H1 (cell line): ENCODE results near the gene ME3. TPM values are rescaled to one million over a fixed set of nuclear protein-coding genes. Genes with fewer than 3 reads are reported as not detected.

Experiments
- CTCF ChIA-PET: fragments of 300-600 bp; sonication (Branson Sonifier 250); formaldehyde crosslinking; loops from one replicate; lab custom pipeline; 2021; ENCODE audit not compliant: partially characterized antibody; lab: Charles Lee
- POLR2A ChIA-PET: fragments of 300-600 bp; sonication (Branson Sonifier 250); formaldehyde crosslinking; loops from one replicate; lab custom pipeline; 2021; ENCODE audit warnings: inconsistent platforms; ENCODE audit not compliant: partially characterized antibody; lab: Charles Lee
- DNase-seq, 2 experiments: peaks; one replicate each; pipeline versions ENCODE4 v3.0.0 to v3.0.0-alpha.2; 2010 to 2022; ENCODE audit warnings: low spot score in 2 of 2, low read depth in 1 of 2, mixed read lengths in 1 of 2
- FAIRE-seq: peaks from 2 replicates; lab custom pipeline; 2011; peaks lifted over from hg19 to GRCh38; lab: Jason Lieb, UNC
- H2AFZ ChIP-seq: 2 replicates; pipeline ENCODE4 v1.8.1; 2012; ENCODE audit warnings: low read length, inconsistent platforms
- H2AK5ac ChIP-seq: 2 replicates; pipeline ENCODE4 v1.6.1; 2013; ENCODE audit warnings: low read depth, low read length
- H2BK120ac ChIP-seq: replicated peaks from 2 replicates; pipeline ENCODE3; 2013; ENCODE audit warnings: low read depth, low read length, inconsistent platforms
- H2BK12ac ChIP-seq: 2 replicates; pipeline ENCODE4 v1.6.1; 2013; ENCODE audit warnings: low read depth, low read length
- H2BK15ac ChIP-seq: 2 replicates; pipeline ENCODE4 v1.6.1; 2013; ENCODE audit warnings: low read length
- H2BK20ac ChIP-seq: 2 replicates; pipeline ENCODE4 v1.6.1; 2013; ENCODE audit warnings: low read length
- H2BK5ac ChIP-seq: 2 replicates; pipeline ENCODE4 v1.6.1; 2013; ENCODE audit warnings: low read depth, low read length
- H3K14ac ChIP-seq: 2 replicates; pipeline ENCODE4 v1.6.1; 2013; ENCODE audit warnings: inconsistent platforms; ENCODE audit not compliant: insufficient read length
- H3K18ac ChIP-seq: 2 replicates; pipeline ENCODE4 v1.6.1; 2013; ENCODE audit warnings: low read length; ENCODE audit errors: extremely low read depth
- H3K23ac ChIP-seq: 2 replicates; pipeline ENCODE4 v1.6.1; 2013; ENCODE audit warnings: inconsistent platforms; ENCODE audit not compliant: insufficient read length
- H3K23me2 ChIP-seq: 2 replicates; pipeline ENCODE4 v1.6.1; 2013; ENCODE audit warnings: low read depth, low read length
- H3K27ac ChIP-seq: 2 replicates; pipeline ENCODE4 v1.6.1; 2011; ENCODE audit warnings: low read depth, low read length, inconsistent platforms
- H3K27me3 ChIP-seq, 4 experiments: replicated peaks in 1 of 4; 1 replicate in 1 of 4; 2 replicates in 3 of 4; pipeline versions ENCODE4 v1.6.1 to v1.8.1; 2011 to 2013; ENCODE audit warnings: low read length in 3 of 4, mild to moderate bottlenecking in 3 of 4, inconsistent platforms in 2 of 4, mixed read lengths in 2 of 4, moderate library complexity in 1 of 4; ENCODE audit not compliant: control insufficient read depth in 3 of 4, insufficient read depth in 3 of 4; ENCODE audit errors: extremely low read depth in 1 of 4
- H3K36me3 ChIP-seq, 4 experiments: 2 replicates each; pipeline versions ENCODE4 v1.6.1 to v1.8.1; 2011 to 2013; ENCODE audit warnings: mild to moderate bottlenecking in 4 of 4, low read length in 3 of 4, moderate library complexity in 2 of 4, control low read depth in 1 of 4, inconsistent platforms in 1 of 4; ENCODE audit not compliant: insufficient read depth in 4 of 4, control insufficient read depth in 2 of 4
- H3K4ac ChIP-seq: replicated peaks from 2 replicates; pipeline ENCODE3; 2013; ENCODE audit warnings: low read length, low read depth, mixed read lengths, inconsistent platforms; ENCODE audit not compliant: insufficient read length
- H3K4me1 ChIP-seq, 4 experiments: replicated peaks in 1 of 4; 1 replicate in 1 of 4; 2 replicates in 3 of 4; pipeline versions ENCODE4 v1.6.1 to v1.8.1; 2011 to 2013; ENCODE audit warnings: low read length in 3 of 4, inconsistent platforms in 2 of 4, mixed read lengths in 1 of 4; ENCODE audit not compliant: insufficient read depth in 4 of 4, control insufficient read depth in 3 of 4
- H3K4me2 ChIP-seq, 2 experiments: 2 replicates each; pipeline versions ENCODE4 v1.6.1 to v1.8.1; 2011 to 2013; ENCODE audit warnings: low read depth in 2 of 2, low read length in 2 of 2, control low read depth in 1 of 2, inconsistent platforms in 1 of 2, mild to moderate bottlenecking in 1 of 2; ENCODE audit not compliant: insufficient read depth in 1 of 2
- H3K4me3 ChIP-seq, 4 experiments: fragments of 200-600, 300-600 bp in 1 of 4; sonication (generic), shearing (Covaris generic), sonication (Bioruptor Twin) in 1 of 4; 2 replicates each; pipeline versions ENCODE4 v1.5.1 to v1.8.1; 2011 to 2016; ENCODE audit warnings: low read length in 4 of 4, low read depth in 3 of 4, control low read depth in 2 of 4, inconsistent platforms in 2 of 4, mild to moderate bottlenecking in 2 of 4, mixed read lengths in 1 of 4, moderate library complexity in 1 of 4; ENCODE audit not compliant: insufficient read depth in 2 of 4; ENCODE audit errors: extremely low read depth in 1 of 4
- H3K56ac ChIP-seq: replicated peaks from 2 replicates; pipeline ENCODE3; 2013; ENCODE audit warnings: low read depth, mild to moderate bottlenecking, mixed read lengths, low read length, inconsistent platforms; ENCODE audit not compliant: insufficient read length
- H3K79me1 ChIP-seq: 2 replicates; pipeline ENCODE4 v1.6.1; 2013; ENCODE audit warnings: low read depth, low read length, control low read depth
- H3K79me2 ChIP-seq, 2 experiments: 2 replicates each; pipeline versions ENCODE4 v1.6.1 to v1.8.1; 2012 to 2013; ENCODE audit warnings: low read length in 2 of 2, mild to moderate bottlenecking in 2 of 2, inconsistent platforms in 1 of 2; ENCODE audit not compliant: insufficient read depth in 2 of 2, control insufficient read depth in 1 of 2
- H3K9ac ChIP-seq, 4 experiments: replicated peaks in 1 of 4; 1 replicate in 1 of 4; 2 replicates in 3 of 4; pipeline versions ENCODE4 v1.6.1 to v1.8.1; 2011 to 2013; ENCODE audit warnings: low read depth in 3 of 4, low read length in 3 of 4, control low read depth in 2 of 4, mild to moderate bottlenecking in 2 of 4, moderate library complexity in 2 of 4, inconsistent platforms in 1 of 4; ENCODE audit errors: extremely low read depth in 1 of 4
- H3K9me3 ChIP-seq, 2 experiments: 2 replicates each; pipeline versions ENCODE4 v1.6.1 to v1.8.1; 2012 to 2013; ENCODE audit warnings: mild to moderate bottlenecking in 2 of 2, moderate library complexity in 2 of 2, control low read depth in 1 of 2, inconsistent platforms in 1 of 2, low read depth in 1 of 2, low read length in 1 of 2, mixed read lengths in 1 of 2; ENCODE audit not compliant: insufficient read depth in 2 of 2
- H4K20me1 ChIP-seq, 2 experiments: replicated peaks in 1 of 2; 2 replicates each; pipeline versions ENCODE3 to v1.8.1; 2011 to 2013; ENCODE audit warnings: inconsistent platforms in 2 of 2, low read length in 2 of 2, mild to moderate bottlenecking in 1 of 2; ENCODE audit not compliant: insufficient read depth in 2 of 2, control insufficient read depth in 1 of 2
- H4K5ac ChIP-seq: 2 replicates; pipeline ENCODE4 v1.6.1; 2013; ENCODE audit warnings: low read length, low read depth, mixed read lengths, inconsistent platforms; ENCODE audit not compliant: insufficient read length
- H4K8ac ChIP-seq: 2 replicates; pipeline ENCODE4 v1.8.0; 2013; ENCODE audit warnings: mild to moderate bottlenecking, moderate library complexity, low read length, inconsistent platforms; ENCODE audit not compliant: insufficient read depth; ENCODE audit errors: extremely low read depth
- H4K91ac ChIP-seq: replicated peaks from 2 replicates; pipeline ENCODE3; 2013; ENCODE audit warnings: low read length, mixed read lengths, inconsistent platforms; ENCODE audit not compliant: insufficient read length
- ASH2L ChIP-seq: fragments of 200-600, 300-600 bp; sonication (generic); IDR thresholded peaks from one replicate; pipeline ENCODE4 v1.7.1; 2017; ENCODE audit warnings: low read length
- BRCA1 ChIP-seq: IDR thresholded peaks from 2 replicates; pipeline ENCODE4 v1.6.1; 2012; ENCODE audit warnings: low read depth, low read length, improper control_type of control experiment
- CBX8 ChIP-seq: fragments of 300-800, 300-1000 bp; sonication (generic); IDR thresholded peaks from 2 replicates; pipeline ENCODE4 v1.7.1; 2016; ENCODE audit warnings: low read depth, low read length, borderline replicate concordance
- FOSL1 ChIP-seq: IDR thresholded peaks from 2 replicates; pipeline ENCODE4 v1.6.1; 2011; ENCODE audit warnings: mild to moderate bottlenecking, low read depth, low read length, moderate library complexity; ENCODE audit not compliant: insufficient read depth
- KDM1A ChIP-seq: fragments of 200-600, 300-600 bp; sonication (generic); IDR thresholded peaks from 2 replicates; pipeline ENCODE4 v1.7.1; 2016; ENCODE audit warnings: mild to moderate bottlenecking, low read length, borderline replicate concordance
- POLR2AphosphoS5 ChIP-seq: IDR thresholded peaks from 2 replicates; pipeline ENCODE4 v1.6.1; 2011; ENCODE audit warnings: low read depth, low read length
- RNF2 ChIP-seq: fragments of 200-900, 300-1000 bp; sonication (generic); IDR thresholded peaks from 2 replicates; pipeline ENCODE4 v1.7.1; 2016; ENCODE audit warnings: borderline replicate concordance, low read depth, mild to moderate bottlenecking, antibody characterized with exemption, low read length; ENCODE audit not compliant: poor library complexity, severe bottlenecking; ENCODE audit errors: missing control alignments
- SIN3A ChIP-seq, 2 experiments: IDR thresholded peaks in 1 of 2; conservative IDR thresholded peaks in 1 of 2; 2 replicates each; pipeline ENCODE4 v1.6.1; 2011 to 2012; ENCODE audit warnings: low read length in 2 of 2, improper control_type of control experiment in 1 of 2, low read depth in 1 of 2, mild to moderate bottlenecking in 1 of 2
- SRF ChIP-seq: IDR thresholded peaks from 2 replicates; pipeline ENCODE4 v1.6.1; 2011; ENCODE audit warnings: mild to moderate bottlenecking, low read depth, low read length, moderate library complexity
- TBP ChIP-seq: IDR thresholded peaks from 2 replicates; pipeline ENCODE4 v1.6.1; 2011; ENCODE audit warnings: low read depth, low read length, improper control_type of control experiment
- TCF12 ChIP-seq: IDR thresholded peaks from 2 replicates; pipeline ENCODE4 v1.6.1; 2011; ENCODE audit warnings: low read depth, mild to moderate bottlenecking, low read length
- TEAD4 ChIP-seq: IDR thresholded peaks from 2 replicates; pipeline ENCODE4 v1.6.1; 2012; ENCODE audit warnings: low read depth, low read length, inconsistent platforms, mixed read lengths
- USF2 ChIP-seq: IDR thresholded peaks from 2 replicates; pipeline ENCODE4 v1.6.1; 2011; ENCODE audit warnings: low read length, improper control_type of control experiment
- WGBS, 2 experiments: shearing (Covaris generic) in 1 of 2; methylation state at CpG; one replicate each; pipeline versions ENCODE4 v1.1.6 to v1.1.7; 2013 to 2015; ENCODE audit warnings: low lambda C conversion rate in 2 of 2, mixed read lengths in 2 of 2, inconsistent platforms in 1 of 2, low coverage in 1 of 2, missing lambda C conversion rate in 1 of 2; ENCODE audit not compliant: insufficient replicate concordance in 2 of 2, insufficient coverage in 1 of 2, insufficient read length in 1 of 2; ENCODE audit errors: extremely low coverage in 1 of 2, missing lambda C conversion rate in 1 of 2; 5-methylcytosine and 5-hydroxymethylcytosine counted together
- polyA plus RNA-seq, 7 experiments: library from polyadenylated mRNA; depleted of rRNA in 3 of 7; stranded (reverse) in 5 of 7; unstranded in 2 of 7; fragments of >200 nt in 5 of 7; fragments of 200-250 nt in 2 of 7; gene quantifications; 1 replicate in 5 of 7; 2 replicates in 1 of 7; 4 replicates in 1 of 7; pipeline versions ENCODE4 v1.2.1 to v1.2.3, GENCODE V29; 2011 to 2013; ENCODE audit warnings: missing spikeins in 2 of 7, mixed read lengths in 2 of 7
- total RNA-seq: library from RNA; stranded (reverse); fragmentation: NEBNext Ultra II Directional; extraction: Animal tissue kit (Norgen Biotek cat#: 25700); gene quantifications from 2 replicates; pipeline ENCODE4 v1.2.1, GENCODE V29; 2021

The ME3 gene
- total and polyA plus RNA-seq, 2 of the 8 experiments (the other 6 are each of a cell fraction or from before 2014, with no cell fraction given), result 1.5 to 2.8 TPM

GRCh38 chr11:86570020-86570419 lies 102.4 kb downstream of the ME3 start:
- no peak for FAIRE-seq
- no peak overlapping the region for H3K27ac ChIP-seq
- WGBS, 2 experiments, result 86% methylated on average over 5 of the region's 5 CpGs; no CpG with 5 or more reads in 1 of the 2 experiments

More at GRCh38 chr11:86570020-86570419, 102.4 kb downstream of the ME3 start:
- Histone ChIP-seq H2BK120ac (no peak overlapping the region), H3K9ac (no peak overlapping the region), H3K4ac (no peak overlapping the region), H4K20me1 (no peaks in the 10 kb centered on the region), H2BK15ac (no peak overlapping the region), H2BK20ac (no peak overlapping the region), H2BK12ac (no peak overlapping the region), H3K79me2 (no peaks in the 10 kb centered on the region), H3K4me2 (no peak overlapping the region), H3K36me3 (no peaks in the 10 kb centered on the region), H3K23me2 (no peaks in the 10 kb centered on the region), H3K79me1 (no peaks in the 10 kb centered on the region), H3K14ac (no peak overlapping the region), H3K56ac (no peak overlapping the region), H3K4me3 (no peak overlapping the region), H3K4me1 (no peaks in the 10 kb centered on the region; a peak in 1 of 7 replicates), H4K8ac (no peak overlapping the region; the same call in 1 of the 2 replicates), H3K23ac (no peak overlapping the region), H2AK5ac (no peak overlapping the region), H3K9me3 (no peaks in the 10 kb centered on the region), H2BK5ac (no peak overlapping the region), H3K27me3 (no peaks in the 10 kb centered on the region), H3K18ac (no peak overlapping the region), H2AFZ (no peak overlapping the region), H4K91ac (no peak overlapping the region), H4K5ac (no peak overlapping the region)
- ChIA-PET POLR2A (no interaction called here), CTCF (interaction anchor here (0.7 to 3.1 kb wide), 21 partner anchors 9 to 280 kb away, joined by 3 to 22 read pairs (median 4); partner anchors contain the start of gene PRSS23)
- no peak for DNase-seq
- no peak for TF ChIP-seq TEAD4
- no peak for TF ChIP-seq POLR2AphosphoS5
- no peak for TF ChIP-seq USF2
- no peak for TF ChIP-seq BRCA1
- no peak for TF ChIP-seq SRF
- TF ChIP-seq SIN3A (conservative IDR thresholded peaks at IDR 0.05 in 1 of 2, IDR thresholded peaks at IDR 0.05 in 1 of 2; ENCODE audit: low read depth in 1 of 2, low read length in 2 of 2), result no peak
- TF ChIP-seq ASH2L, result no peak
- TF ChIP-seq TCF12, result no peak
- no peak for TF ChIP-seq TBP
- TF ChIP-seq FOSL1, result no peak
- TF ChIP-seq KDM1A, result no peak
- no peak for TF ChIP-seq CBX8
- no peak for TF ChIP-seq RNF2
